HG03442 (cell line): ENCODE results near the gene AKAP7.
A peak's percentile ranks its signal among the peaks of the same experiment; 100 is the strongest.

ENCODE experiments used
- ATAC-seq: cut with Tn5 transposase; IDR thresholded peaks from one replicate; pipeline ENCODE4 v1.9.1; 2021; ENCODE audit warnings: mild to moderate bottlenecking, moderate library complexity; ENCODE audit not compliant: unreplicated experiment

AKAP7 gene

GRCh38 chr6:131132360-131132759, 2.9 kb upstream of the AKAP7 start:
- ATAC-seq, result no peak

DNA sequence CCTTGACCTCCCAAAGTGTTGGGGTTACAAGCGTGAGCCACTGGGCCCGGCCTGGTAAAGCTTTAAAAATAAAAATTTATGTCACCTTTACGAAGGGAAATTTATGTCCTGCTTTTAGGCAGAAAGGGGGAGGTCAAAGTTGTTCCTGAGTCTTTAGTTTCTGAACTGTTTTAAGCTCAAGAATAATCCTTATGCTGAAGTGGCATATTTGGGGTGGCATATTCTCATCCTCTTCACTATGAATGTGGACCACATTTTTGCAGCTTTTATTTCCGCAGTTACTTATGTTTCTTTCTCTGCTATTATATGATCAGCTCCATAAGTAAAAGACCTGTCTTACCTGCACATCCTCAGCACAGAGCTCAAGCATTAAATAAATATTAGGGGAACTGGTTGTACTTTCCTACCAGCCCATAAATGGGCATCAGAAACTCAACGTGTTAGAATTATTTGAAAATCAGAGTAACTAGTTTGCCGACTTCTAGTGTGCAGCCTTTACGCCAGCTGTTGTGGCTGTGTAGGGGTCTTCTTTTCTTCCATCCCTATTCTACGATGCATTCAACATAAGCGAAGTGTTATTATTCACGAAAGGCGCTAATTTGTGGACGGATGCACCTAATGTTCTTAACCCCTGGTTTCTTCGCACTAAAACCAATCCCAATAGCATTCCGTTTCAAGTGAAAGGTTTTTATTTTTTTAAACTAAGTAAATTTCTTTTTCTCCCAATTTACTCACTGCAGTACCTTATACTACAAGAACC, 867 bp upstream of the AKAP7 start:
- ATAC-seq, result no peak

DNA sequence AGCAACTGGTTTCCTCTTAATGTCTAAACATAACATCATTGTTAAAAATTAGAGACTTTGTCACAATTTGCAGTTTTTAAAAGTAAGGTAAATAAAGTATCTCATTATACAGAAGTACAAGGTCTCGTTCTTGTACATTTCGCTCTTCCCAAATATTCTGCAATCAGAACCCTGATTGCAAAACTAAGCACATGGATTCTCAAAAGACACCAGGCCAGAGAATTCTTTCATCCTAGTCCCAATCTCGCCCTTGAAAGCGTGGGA, 355 bp upstream of the AKAP7 start:
- no peak for ATAC-seq

DNA sequence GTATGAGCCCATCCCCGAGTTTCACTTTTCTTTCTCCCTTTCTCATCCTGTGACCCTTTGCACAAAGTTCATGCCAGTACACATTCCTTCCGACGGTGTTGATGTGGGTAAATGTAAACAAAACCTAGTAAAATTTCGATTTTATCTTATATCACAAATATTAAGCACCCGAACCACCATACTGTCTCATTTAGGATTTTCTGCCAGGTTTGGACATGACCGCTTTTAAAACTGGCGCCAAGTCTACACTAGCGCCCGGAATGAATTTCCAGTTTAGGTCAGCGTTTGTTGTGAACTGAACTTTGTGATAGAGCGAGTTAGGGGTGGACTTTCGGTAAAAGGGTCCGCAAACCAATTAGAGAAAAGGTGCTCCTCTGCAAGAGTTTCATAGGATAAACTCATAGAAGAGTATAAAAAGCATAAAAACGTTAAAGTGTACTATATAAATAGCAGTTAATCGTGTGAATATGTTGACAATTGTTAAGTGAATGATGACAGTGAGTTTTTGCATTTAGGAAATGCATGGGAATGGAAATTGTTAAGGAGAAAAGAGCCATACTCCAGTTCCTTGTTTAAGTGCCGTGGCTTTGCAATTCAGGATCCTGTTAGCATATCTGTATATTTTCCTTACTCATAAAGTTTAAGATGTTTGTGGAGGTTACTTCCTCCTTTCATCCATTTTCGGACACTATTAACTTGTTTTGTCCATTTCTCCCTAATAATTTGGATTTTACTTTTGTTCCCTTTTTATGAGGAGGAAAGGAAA, 937 bp downstream of the AKAP7 start:
- ATAC-seq, result no peak

GRCh38 chr6:131139599-131139998, 4.3 kb downstream of the AKAP7 start:
- no peak for ATAC-seq

GRCh38 chr6:131143319-131143718, 8.1 kb downstream of the AKAP7 start:
- ATAC-seq, result no peak

DNA sequence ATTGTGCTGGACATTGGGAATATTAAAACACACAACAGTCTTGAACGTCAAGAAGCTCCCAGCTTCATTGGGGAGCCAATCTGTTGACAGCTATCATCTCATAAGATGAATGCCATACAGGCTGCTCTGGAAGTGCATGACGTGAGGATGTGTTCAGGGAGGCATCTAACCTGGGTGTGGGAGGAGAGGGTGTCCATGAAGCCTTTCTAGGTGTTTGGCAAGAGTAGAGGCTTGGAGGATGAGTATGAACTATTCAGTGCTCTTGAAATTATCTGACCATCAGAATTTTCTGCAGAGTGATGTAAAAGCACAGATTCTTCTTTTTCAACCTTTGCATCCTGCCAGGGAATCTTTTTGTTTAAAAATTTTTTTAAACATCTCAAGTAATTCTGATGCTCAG, 11.6 kb downstream of the AKAP7 start:
- no peak for ATAC-seq

DNA sequence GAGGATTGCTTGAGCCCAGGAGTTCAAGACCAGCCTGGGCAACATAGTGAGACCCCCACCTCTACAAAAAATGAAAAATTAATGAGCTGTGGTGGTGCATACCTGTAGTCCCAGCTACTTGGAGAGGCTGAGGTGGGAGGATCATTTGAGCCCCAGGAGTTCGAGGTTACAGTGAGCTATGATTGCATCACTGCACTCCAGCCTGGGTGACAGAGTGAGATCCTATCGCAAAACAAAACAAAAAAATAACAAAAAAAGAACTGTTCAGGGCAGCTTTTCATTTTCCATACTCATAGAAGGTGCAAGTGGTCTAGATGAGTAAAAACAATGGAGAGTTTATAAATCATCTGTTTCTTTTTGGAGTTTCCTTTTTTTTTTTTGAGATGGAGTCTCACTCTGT, 21.1 kb downstream of the AKAP7 start:
- ATAC-seq, result no peak

DNA sequence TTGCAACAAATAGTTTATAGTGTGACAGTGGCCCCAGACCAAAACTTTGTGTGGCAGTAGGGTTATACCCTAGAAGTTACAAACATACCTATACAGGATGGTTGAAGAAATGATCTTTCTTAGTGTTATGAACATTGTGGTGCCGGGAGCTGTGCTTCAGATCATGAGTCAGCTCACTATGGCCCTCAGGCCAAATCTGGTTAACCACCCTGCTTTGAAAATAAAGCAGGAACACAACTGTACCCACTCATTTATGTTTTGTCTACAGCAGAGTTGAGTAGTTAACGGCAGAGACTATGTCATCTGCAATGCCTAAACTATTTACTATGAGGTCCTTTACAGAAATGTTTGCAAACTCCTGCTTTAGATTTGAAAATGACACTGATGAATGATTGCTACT, 24.3 kb downstream of the AKAP7 start:
- no peak for ATAC-seq

- no peak for ATAC-seq
Measured at GRCh38 chr6:131160254-131160758, 25.0 kb downstream of the AKAP7 start.

GRCh38 chr6:131161987-131162386, 26.7 kb downstream of the AKAP7 start:
- no peak for ATAC-seq

- ATAC-seq, result no peak
Measured at GRCh38 chr6:131163886-131164285, 28.6 kb downstream of the AKAP7 start.

- no peak for ATAC-seq
Measured at GRCh38 chr6:131164506-131164905, 29.2 kb downstream of the AKAP7 start.

DNA sequence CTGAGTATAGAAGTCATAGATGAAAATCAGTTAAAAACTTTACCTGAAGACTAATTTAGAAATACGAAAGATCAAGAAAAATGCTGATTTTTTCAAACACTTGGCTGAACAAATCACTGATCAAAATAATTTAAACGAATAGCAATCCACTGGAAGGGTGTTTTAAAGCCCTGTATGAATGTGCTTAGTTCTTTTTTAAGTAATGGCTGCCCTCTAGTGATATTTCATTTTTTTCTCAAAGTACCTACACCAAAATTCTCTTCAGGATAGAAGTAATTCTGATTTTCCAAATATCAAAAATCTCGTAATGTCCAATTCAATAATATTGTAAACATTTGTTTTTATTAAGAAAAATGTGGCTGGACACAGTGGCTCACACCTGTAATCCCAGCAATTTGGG, 32.5 kb downstream of the AKAP7 start:
- no peak for ATAC-seq

GRCh38 chr6:131169613-131170012, 34.3 kb downstream of the AKAP7 start:
- ATAC-seq, result no peak

GRCh38 chr6:131172222-131172621, 37.0 kb downstream of the AKAP7 start:
- ATAC-seq, result no peak

DNA sequence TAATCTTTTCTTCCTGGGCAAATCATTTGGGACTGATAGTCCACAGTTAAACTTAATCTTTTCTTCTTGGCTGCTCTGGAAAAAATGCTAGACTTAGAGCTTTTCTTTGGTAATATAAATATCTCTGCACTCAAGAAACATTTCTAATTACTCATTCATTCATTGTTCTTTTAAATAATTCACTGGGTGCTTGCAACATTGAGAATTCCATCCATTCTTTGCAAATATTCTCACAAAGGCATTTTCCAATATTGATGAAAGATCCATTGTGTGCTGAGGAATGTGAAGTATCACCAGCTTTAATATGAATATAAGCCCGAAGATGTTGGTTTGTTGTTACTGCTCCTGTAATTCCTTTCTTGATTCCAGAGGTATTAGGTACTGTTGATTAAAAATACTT, 38.4 kb downstream of the AKAP7 start:
- no peak for ATAC-seq

DNA sequence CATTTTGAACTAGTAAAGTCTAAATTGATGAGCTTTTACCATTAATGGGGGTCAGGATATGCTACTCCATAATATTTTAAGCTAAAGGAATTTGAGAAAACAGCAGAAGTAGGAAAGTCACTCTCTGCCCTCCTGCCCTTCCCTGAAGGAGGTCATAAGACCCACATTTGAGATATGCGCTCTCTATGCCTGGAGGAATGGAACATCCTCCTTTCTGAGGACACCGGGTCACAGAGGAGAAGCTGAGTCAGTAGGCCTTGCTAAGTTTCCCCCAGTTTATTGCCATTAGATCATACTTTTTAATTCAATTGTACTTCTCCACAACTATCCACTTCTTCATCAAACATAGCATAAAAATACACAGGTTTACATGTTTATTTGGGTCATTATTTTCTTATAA, 40.3 kb downstream of the AKAP7 start:
- no peak for ATAC-seq

- no peak for ATAC-seq
Measured at GRCh38 chr6:131177996-131178395, 42.7 kb downstream of the AKAP7 start.

- ATAC-seq, result peak; percentile 80
Measured at GRCh38 chr6:131182991-131183425, 47.7 kb downstream of the AKAP7 start.

DNA sequence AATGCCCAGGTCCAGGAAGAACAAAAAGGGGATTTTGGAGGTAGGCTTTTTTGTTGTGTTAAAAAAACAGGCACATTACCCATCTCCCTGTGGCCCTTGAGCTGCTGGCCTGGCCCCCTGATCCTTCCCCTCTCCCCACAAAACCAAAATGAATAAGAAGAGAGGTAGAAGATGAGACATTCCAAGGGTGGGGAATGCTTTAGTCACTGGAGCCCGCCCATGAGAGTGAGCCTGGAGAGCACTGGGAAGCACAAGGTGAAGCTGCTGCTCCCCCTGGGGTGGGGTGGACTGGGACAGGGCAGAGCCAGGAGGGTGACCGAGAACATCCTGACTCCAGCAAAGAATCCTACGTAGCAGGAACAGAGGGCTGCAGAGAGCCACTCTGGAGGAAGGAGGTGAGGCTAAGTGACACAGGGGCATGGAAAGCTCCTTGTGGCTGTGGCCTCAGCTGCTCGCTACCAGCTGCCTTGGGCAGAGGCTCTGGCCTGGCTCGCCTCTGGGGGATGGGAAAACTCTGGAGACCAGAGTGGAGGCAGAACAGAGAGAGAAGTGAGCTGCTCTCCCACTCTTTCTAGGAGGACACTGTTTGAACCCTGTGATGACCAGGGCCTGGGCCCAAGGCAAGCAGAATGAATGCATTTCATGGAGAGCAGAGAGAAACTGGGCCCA, 48.3 kb downstream of the AKAP7 start:
- ATAC-seq, result no peak

- no peak for ATAC-seq
Measured at GRCh38 chr6:131191590-131191989, 56.3 kb downstream of the AKAP7 start.
